Activated CD4-positive, alpha-beta T cell treated with anti-CD3 and anti-CD28 coated beads, Interleukin-2, amount 50 U/mL, for 24 hours (primary cell): ENCODE measurements around the gene OSBPL3.

Experiments used
- DNase-seq, 2 donors: peaks; one replicate each; pipeline ENCODE4 v3.0.0-alpha.2; 2020; ENCODE audit warnings: low read depth in 1 of 2, low spot score in 1 of 2

The OSBPL3 gene

GRCh38 chr7:24866004-24866615, 113.9 kb downstream of the OSBPL3 start:
- DNase-seq, result peak in 1 of 2 donors; percentile 52

- DNase-seq, result no peak
These were observed 115.7 kb downstream of the OSBPL3 start for GRCh38 chr7:24864214-24864817.

- DNase-seq, result no peak
These were observed 116.4 kb downstream of the OSBPL3 start for GRCh38 chr7:24863626-24864025.

- DNase-seq, result no peak
These were observed 117.5 kb downstream of the OSBPL3 start for GRCh38 chr7:24862461-24862860.

DNA sequence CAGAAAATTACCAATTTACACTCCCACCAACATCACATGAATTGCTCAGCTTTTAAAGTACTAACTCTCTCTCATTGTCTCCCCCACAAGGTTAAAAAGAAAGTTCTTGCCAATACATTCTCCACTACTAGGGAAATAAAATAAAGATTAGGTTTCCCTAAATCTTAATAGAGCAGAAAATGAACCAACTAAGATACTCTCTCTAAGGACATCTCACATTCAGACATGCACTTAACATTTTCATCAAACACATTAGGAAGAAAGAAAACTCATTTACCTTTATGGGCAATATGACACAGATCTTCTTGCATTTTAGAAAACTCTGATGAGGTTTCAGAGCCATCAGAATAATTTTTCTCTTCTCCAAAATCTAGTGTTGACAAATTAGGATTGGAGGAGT, 118.6 kb downstream of the OSBPL3 start:
- no peak for DNase-seq

- DNase-seq, result no peak
These were observed 119.4 kb downstream of the OSBPL3 start for GRCh38 chr7:24860611-24861010.

DNA sequence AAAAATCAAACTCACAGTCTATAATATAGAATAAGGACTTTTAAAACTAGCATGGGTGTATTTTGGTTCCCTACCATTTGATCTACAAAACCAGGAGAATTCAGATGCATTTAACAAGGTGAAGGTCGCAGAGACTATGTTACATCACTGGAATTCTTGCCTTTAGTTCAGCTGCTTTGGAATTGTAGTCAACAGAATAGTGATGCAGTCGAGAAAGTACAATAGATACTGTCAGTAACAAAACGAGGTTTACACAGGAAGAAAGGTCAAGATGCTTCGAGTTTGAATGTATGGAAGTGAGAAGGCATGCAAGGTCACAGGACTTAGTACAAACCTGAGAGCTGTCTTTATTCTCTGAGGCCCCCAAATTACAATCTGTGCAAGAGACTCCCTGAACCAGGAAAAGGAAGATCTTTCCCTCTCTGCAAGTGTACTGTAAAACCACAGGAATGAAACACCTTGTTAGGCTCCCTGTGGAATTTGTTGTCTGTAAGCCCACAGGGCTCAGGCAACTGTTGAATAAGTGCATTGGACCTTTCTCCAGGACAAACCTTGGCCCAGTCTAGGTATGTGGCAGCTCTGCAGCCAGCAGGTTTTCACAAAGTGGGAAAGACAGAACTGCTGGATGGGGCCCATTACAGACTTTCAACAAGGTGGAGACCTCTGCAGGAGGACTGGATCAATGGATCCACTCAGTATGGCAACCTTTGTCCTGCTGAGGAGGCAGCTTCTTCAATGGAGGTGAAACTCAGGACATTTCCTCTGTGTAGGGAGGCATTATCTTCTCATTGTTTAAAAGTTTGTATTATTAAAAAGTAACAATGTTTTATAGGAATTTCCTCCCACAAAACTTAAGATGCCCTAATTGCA, 121.6 kb downstream of the OSBPL3 start:
- no peak for DNase-seq

GRCh38 chr7:24857623-24858022, 122.4 kb downstream of the OSBPL3 start:
- DNase-seq, result no peak

- DNase-seq, result no peak
These were observed 125.1 kb downstream of the OSBPL3 start for GRCh38 chr7:24854866-24855265.

GRCh38 chr7:24851786-24852185, 128.2 kb downstream of the OSBPL3 start:
- DNase-seq, result peak in 1 of 2 donors; percentile 17

GRCh38 chr7:24848878-24849277, 131.1 kb downstream of the OSBPL3 start:
- DNase-seq, result no peak

DNA sequence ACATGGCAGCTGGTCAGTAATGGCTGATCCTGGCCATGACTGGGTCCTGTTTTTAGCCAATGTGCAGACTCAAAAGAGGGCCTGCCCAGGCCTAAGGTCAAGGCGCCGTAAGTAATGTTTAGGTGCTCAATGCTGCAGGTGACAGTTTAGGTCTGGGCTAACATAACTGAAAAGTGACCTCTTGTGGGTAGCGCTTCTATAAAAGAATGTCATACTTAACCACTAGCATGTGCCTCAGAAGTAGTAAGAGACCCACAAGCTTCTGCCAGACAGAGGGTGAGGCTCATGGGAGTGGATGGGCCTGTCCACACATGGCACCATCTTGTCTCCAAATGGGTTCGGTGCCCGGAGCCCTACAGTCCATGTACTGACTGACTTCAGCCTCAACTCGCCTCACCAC, 132.2 kb downstream of the OSBPL3 start:
- no peak for DNase-seq

- no peak for DNase-seq
These were observed 136.1 kb downstream of the OSBPL3 start for GRCh38 chr7:24843821-24844434.

DNA sequence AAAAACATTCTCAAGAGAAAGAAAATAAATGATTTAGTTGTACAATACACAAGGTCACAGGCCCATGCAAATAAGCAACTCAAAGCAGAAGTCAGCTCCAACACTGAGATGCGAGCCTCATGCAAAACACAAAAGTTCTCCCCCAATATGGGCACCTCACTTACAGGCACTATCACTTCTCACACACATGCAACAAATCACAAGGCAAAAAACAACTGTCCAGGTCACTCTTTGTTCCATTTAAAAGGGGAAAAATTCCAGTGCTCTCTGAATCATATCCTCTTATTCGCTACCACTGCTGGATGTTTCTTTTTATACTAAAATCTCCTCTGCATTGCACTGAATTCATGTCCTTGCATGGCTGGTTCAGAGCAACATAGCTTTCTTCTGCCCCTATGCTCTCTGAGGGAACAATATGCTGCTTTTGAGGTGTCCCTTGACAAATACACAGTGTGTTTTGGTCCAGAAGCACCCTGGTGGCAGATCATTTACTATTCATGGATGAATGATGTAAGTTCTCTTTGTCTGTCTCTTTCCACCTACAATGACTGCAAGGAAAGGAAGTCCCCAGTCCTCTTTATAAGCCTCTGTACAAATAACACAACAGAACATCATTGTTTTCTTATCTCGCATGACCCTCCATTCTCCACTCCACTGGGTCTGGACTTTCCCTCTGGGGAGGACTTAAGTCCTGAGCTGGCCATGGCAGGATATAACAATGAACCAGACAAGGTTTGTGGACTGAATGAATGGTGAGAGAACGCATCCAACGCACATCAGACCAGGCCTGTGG, 137.3 kb downstream of the OSBPL3 start:
- no peak for DNase-seq

GRCh38 chr7:24842029-24842428, 137.9 kb downstream of the OSBPL3 start:
- DNase-seq, result no peak

DNA sequence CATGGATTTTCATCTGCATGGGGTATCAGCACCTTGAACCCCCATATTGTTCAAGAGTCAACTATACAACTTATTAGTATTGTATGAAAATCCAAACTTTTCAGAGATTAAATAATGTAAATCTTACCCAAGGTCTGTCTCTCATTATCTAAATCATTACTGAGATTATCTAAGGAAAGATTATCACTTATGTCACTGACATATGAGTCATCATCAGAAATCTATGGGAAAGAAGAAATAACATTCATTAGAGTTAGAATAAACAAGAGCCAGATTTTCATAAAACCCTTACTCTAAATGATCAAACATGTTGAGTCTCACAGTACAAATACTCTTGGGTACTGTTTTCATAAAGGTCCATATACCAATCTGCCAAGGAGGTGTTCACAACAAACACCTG, 139.4 kb downstream of the OSBPL3 start:
- no peak for DNase-seq

- no peak for DNase-seq
These were observed 143.9 kb downstream of the OSBPL3 start for GRCh38 chr7:24836084-24836483.

- no peak for DNase-seq
These were observed 144.3 kb downstream of the OSBPL3 start for GRCh38 chr7:24835643-24836042.

- DNase-seq, result no peak
These were observed 145.7 kb downstream of the OSBPL3 start for GRCh38 chr7:24834128-24834798.

- DNase-seq, result no peak
These were observed 146.4 kb downstream of the OSBPL3 start for GRCh38 chr7:24833549-24833948.
